Endothelial cell of umbilical vein (primary cell): ENCODE results near the gene SAMD4A. TPM values are rescaled to one million over a fixed set of nuclear protein-coding genes. Genes with fewer than 3 reads are reported as not detected.

Experiments
- BruUV-seq: library from RNA; stranded (reverse); fragments of 400-500 nt; replicated peaks from 2 replicates; lab custom pipeline; 2021; lab: Mats Ljungman, UMichigan
- CTCF ChIA-PET: fragments of 300-600, 350-600 bp; sonication (Branson Sonifier 250); formaldehyde crosslinking; loops from one replicate; lab custom pipeline; 2021; ENCODE audit warnings: antibody characterized with exemption, inconsistent platforms; lab: Charles Lee
- POLR2A ChIA-PET: fragments of 300-600, 350-600 bp; sonication (Branson Sonifier 250); formaldehyde crosslinking; loops from one replicate; lab custom pipeline; 2021; ENCODE audit warnings: antibody characterized with exemption, inconsistent platforms; lab: Charles Lee
- DNase-seq: peaks from one replicate; pipeline ENCODE4 v3.0.0-alpha.2; 2011; ENCODE audit warnings: low read depth, low spot score
- FAIRE-seq: peaks from 2 replicates; lab custom pipeline; 2011; peaks lifted over from hg19 to GRCh38; lab: Jason Lieb, UNC
- H2AFZ ChIP-seq: 2 replicates; pipeline ENCODE4 v1.6.0; 2012; ENCODE audit warnings: low read depth, low read length, control low read depth, inconsistent platforms
- H3K27ac ChIP-seq: 2 replicates; pipeline ENCODE4 v1.5.1; 2011; ENCODE audit warnings: low read depth, mild to moderate bottlenecking, control low read depth, low read length, moderate library complexity; ENCODE audit not compliant: insufficient read depth
- H3K27me3 ChIP-seq, 2 experiments: 2 replicates each; pipeline versions ENCODE4 v1.6.0 to v1.6.1; 2011; ENCODE audit warnings: low read length in 2 of 2, mixed read lengths in 1 of 2; ENCODE audit not compliant: control insufficient read depth in 2 of 2, insufficient read depth in 2 of 2
- H3K36me3 ChIP-seq, 2 experiments: 2 replicates in 1 of 2; 3 replicates in 1 of 2; pipeline ENCODE4 v1.5.1; 2011; ENCODE audit warnings: low read length in 2 of 2, mild to moderate bottlenecking in 1 of 2, moderate library complexity in 1 of 2; ENCODE audit not compliant: control insufficient read depth in 2 of 2, insufficient read depth in 2 of 2; ENCODE audit errors: extremely low read depth in 1 of 2
- H3K4me1 ChIP-seq: 3 replicates; pipeline ENCODE4 v1.5.1; 2011; ENCODE audit warnings: mild to moderate bottlenecking, low read length; ENCODE audit not compliant: control insufficient read depth, insufficient read depth; ENCODE audit errors: extremely low read depth
- H3K4me2 ChIP-seq: 2 replicates; pipeline ENCODE4 v1.6.1; 2011; ENCODE audit warnings: low read length, control low read depth, mixed read lengths; ENCODE audit not compliant: insufficient read depth
- H3K4me3 ChIP-seq, 3 experiments: fragments of 200-600 bp in 1 of 3; sonication (generic), shearing (Covaris generic) in 1 of 3; replicated peaks in 1 of 3; 2 replicates each; pipeline ENCODE4 v1.5.1; 2011 to 2016; ENCODE audit warnings: control low read depth in 3 of 3, low read length in 3 of 3, mild to moderate bottlenecking in 2 of 3, inconsistent platforms in 1 of 3, low read depth in 1 of 3, moderate library complexity in 1 of 3; ENCODE audit not compliant: insufficient read depth in 1 of 3
- H3K79me2 ChIP-seq: 2 replicates; pipeline ENCODE4 v1.6.0; 2012; ENCODE audit warnings: low read length, inconsistent platforms; ENCODE audit not compliant: control insufficient read depth, insufficient read depth
- H3K9ac ChIP-seq: replicated peaks from 2 replicates; pipeline ENCODE3; 2011; ENCODE audit warnings: low read length, control low read depth; ENCODE audit not compliant: insufficient read depth; ENCODE audit errors: extremely low read depth
- H3K9me1 ChIP-seq: replicated peaks from 3 replicates; pipeline ENCODE4 v1.6.0; 2011; ENCODE audit warnings: mild to moderate bottlenecking, low read length; ENCODE audit not compliant: control insufficient read depth, insufficient read depth; ENCODE audit errors: extremely low read depth
- H3K9me3 ChIP-seq: replicated peaks from 2 replicates; pipeline ENCODE4 v1.5.1; 2012; ENCODE audit warnings: low read length, inconsistent platforms; ENCODE audit not compliant: control insufficient read depth, insufficient read depth
- H4K20me1 ChIP-seq: replicated peaks from 2 replicates; pipeline ENCODE3; 2011; ENCODE audit warnings: mild to moderate bottlenecking, low read length; ENCODE audit not compliant: control insufficient read depth, insufficient read depth; ENCODE audit errors: extremely low read depth
- CTCF ChIP-seq, 2 donors: IDR thresholded peaks; 1 replicate in 1 of 2; 2 replicates in 1 of 2; pipeline ENCODE4 v1.5.1; 2011; ENCODE audit warnings: low read length in 2 of 2, mild to moderate bottlenecking in 2 of 2, moderate library complexity in 2 of 2, control low read depth in 1 of 2, inconsistent platforms in 1 of 2, low read depth in 1 of 2; ENCODE audit not compliant: insufficient read depth in 1 of 2; ENCODE audit errors: extremely low read depth in 1 of 2
- EZH2 ChIP-seq: IDR thresholded peaks from 2 replicates; pipeline ENCODE4 v1.6.1; 2012; ENCODE audit warnings: borderline replicate concordance, low read depth, mild to moderate bottlenecking, moderate library complexity, low read length, inconsistent platforms; ENCODE audit not compliant: severe bottlenecking
- FOS ChIP-seq: IDR thresholded peaks from 2 replicates; pipeline ENCODE4 v1.6.1; 2011; ENCODE audit warnings: mild to moderate bottlenecking, low read length, moderate library complexity, borderline replicate concordance; ENCODE audit not compliant: insufficient read depth
- GATA2 ChIP-seq: IDR thresholded peaks from 2 replicates; pipeline ENCODE4 v1.7.0; 2011; ENCODE audit warnings: low read depth, mild to moderate bottlenecking, moderate library complexity, mixed read lengths, low read length; ENCODE audit not compliant: insufficient read length, insufficient read depth
- JUN ChIP-seq: IDR thresholded peaks from 2 replicates; pipeline ENCODE4 v1.6.1; 2011; ENCODE audit warnings: borderline replicate concordance, low read depth; ENCODE audit not compliant: insufficient read length, insufficient read depth
- MAX ChIP-seq: IDR thresholded peaks from 2 replicates; pipeline ENCODE4 v1.6.1; 2011; ENCODE audit not compliant: insufficient read depth, insufficient read length
- POLR2AphosphoS5 ChIP-seq: IDR thresholded peaks from 2 replicates; pipeline ENCODE4 v1.6.1; 2012; ENCODE audit warnings: low read depth, mild to moderate bottlenecking, control low read depth, low read length, moderate library complexity; ENCODE audit not compliant: insufficient read depth
- dilution Hi-C: fragments of 300-500 bp; cut with MboI; formaldehyde crosslinking; loops from one replicate; pipeline ENCODE4 v1.15.0; 2019; ENCODE audit warnings: low sequenced_read_pairs; ENCODE audit not compliant: extremely low pct_ligation_motif_present
- intact Hi-C: fragments of 100-400 bp; cut with micrococcal nuclease; formaldehyde crosslinking; loops from one replicate; pipeline ENCODE4 v1.10.0; 2022
- polyA plus RNA-seq, 4 experiments: library from polyadenylated mRNA; depleted of rRNA in 3 of 4; stranded (reverse) in 3 of 4; unstranded in 1 of 4; fragments of >200 nt; gene quantifications; 2 replicates each; pipeline versions ENCODE4 v1.2.1 to v1.2.3, GENCODE V29; 2011 to 2012; ENCODE audit warnings: missing spikeins in 1 of 4
- total RNA-seq: library from RNA; stranded (reverse); gene quantifications from 2 replicates; pipeline ENCODE4 v1.2.3, GENCODE V29; 2021

Gene SAMD4A
- total and polyA plus RNA-seq, 2 donors (not counting 3 experiments of a cell fraction or from before 2014, with no cell fraction given), result 37.7 to 95.3 TPM

GRCh38 chr14:54724676-54725325 is 157.9 kb downstream of the SAMD4A start:
- no TSS peak for BruUV-seq
- CTCF ChIA-PET, result interaction anchor here (1.0 to 6.5 kb wide), 4 partner anchors 24 to 159 kb away, joined by 3 to 104 read pairs (median 24); partner anchors contain the start of gene SAMD4A
- POLR2A ChIA-PET, result no interaction called here

More at GRCh38 chr14:54724676-54725325, 157.9 kb downstream of the SAMD4A start:
- intact Hi-C loops, result no loop called here
- no peak overlapping the region for H3K4me2 ChIP-seq
- no peaks in the 10 kb centered on the region for H3K27me3 ChIP-seq
- H3K79me2 ChIP-seq, result peaks cover 37% of the 10 kb centered on the region
- no peak overlapping the region for H2AFZ ChIP-seq
- no peaks in the 10 kb centered on the region for H3K9me3 ChIP-seq
- H3K4me3 ChIP-seq, result no peak overlapping the region
- H3K9me1 ChIP-seq, result no peaks in the 10 kb centered on the region
- H3K27ac ChIP-seq, result no peak overlapping the region
- peaks cover 3% of the 10 kb centered on the region for H4K20me1 ChIP-seq
- dilution Hi-C loops, result no loop called here
- no peaks in the 10 kb centered on the region for H3K36me3 ChIP-seq
- peaks cover 6% of the 10 kb centered on the region for H3K4me1 ChIP-seq
- TF ChIP-seq POLR2AphosphoS5, result no peak
- no peak for TF ChIP-seq EZH2
- no peak for TF ChIP-seq JUN
- no peak for TF ChIP-seq FOS
- TF ChIP-seq CTCF (IDR thresholded peaks at IDR 0.05; ENCODE audit: extremely low read depth in 1 of 2, insufficient read depth in 1 of 2, low read depth in 1 of 2, low read length in 2 of 2), result no peak
- no peak for TF ChIP-seq GATA2
- no peak for TF ChIP-seq MAX
- DNase-seq (no peak), FAIRE-seq (no peak)
- H3K9ac ChIP-seq, result no peak overlapping the region
